Measurements from ENCODE around the gene AIDA.
"Not testable (repeated sequence)": the region's sequence is repeated elsewhere in the genome, so short reads cannot be mapped to it uniquely, and the experiment has no call there.

AIDA gene

DNA sequence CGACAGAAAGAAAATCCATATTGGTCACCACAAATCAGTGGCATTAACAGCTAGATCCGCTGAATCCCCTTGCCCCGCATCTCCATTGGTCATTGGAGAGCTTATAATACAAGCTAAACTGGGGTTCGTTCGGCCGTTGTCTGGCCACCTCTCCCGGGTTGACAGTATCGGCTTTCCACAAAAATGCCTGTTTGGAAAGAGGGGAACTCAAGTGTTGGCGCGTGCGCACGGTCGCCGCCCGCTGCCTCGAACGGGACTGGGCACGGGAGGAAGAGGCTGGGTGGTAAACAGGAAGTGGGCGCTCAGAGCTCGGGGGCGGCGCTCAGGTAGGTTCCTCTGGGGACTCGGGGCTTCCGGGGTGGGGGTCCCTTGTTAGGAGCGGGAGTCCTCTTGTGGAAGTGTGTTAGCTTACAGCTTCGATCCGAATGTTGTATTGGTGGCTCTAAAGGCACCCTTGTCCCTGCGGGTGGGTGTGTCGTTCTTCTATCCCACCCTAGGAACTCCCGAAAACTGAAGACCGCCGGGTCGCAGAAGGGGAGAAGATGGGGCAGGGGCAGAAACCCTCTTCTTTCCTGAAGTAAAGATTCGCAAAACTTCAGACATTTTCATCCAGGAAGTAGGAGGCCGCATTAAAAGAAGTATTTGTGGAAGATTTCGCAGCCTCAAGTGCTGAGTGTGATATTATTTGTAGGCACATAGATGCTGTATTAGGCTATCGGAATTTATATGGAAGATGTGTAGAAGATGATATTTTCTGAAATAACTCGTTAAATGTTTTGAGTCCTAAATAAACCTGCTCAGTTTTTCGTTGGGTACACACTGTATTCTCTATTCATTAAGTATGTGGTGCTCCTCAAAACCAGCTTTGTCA lies 1.0 kb upstream of the AIDA start:
- peak; percentile 90 for DNase-seq (ENCODE audit: low read depth)

DNA sequence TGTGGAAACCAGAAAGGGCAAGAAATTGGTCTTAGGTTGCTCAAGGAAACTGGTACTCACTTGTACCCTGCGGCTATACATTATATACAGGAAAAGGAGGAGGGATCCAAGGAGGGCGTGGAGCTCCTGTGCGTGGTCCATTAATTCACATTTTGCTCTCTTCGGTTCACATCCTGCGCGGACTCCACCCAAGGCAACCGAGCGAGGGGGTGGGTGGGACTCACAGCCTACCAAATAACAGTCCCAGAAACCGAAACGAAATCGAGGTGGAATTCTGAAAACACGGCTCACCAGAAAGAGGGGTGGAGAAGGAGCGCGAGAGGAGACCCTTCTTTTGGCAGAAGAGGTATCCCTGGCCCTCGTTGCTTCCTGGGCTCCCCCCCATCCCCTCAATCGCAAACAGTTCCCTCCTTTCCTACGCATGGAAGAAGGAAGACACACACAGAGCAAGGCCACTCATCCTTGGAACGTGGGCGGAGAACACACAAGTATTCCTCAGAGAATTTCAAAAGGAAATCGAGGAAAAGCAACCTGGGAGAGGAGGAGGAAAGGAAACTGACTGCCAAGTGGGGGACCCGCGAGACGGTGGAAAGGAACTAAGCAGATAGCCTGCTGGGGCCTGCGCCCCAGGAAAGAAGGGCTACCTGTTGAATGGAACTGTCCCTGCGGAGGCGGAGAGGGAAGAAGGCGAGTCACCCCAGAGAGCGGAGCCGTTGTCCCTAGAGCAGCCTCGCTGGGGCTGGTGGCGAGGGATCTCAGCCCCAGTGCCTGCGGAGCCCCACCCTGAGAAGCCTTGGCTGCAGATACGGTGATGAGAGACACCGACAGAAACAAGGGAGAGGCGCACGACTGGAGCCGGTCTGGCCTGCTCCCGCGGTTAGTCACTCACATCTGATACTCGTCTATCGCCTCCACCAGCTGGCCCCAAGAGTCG lies 705 bp downstream of the AIDA start:
- peak; percentile 29 for DNase-seq (ENCODE audit: low read depth)

DNA sequence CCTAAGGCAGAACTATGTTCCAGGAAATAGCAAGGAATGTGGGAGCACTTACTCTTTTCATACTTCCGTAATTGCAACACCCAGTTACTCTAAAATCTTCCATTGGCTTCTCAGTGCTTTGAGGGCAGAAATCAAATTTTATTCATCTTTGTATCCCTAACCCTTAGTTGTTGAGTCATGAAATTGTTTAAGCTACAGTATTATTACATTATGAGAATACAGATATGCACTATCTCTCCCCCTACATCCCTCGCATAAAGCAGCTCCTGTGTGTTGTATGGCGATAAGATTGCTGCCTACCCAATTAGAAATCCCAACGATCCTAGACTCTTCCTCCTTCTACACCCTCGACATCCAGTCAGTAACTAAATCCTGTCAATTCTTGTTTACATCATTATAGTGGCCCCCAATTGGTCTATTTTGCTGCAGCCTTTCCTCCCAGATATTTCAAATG lies 2.6 kb downstream of the AIDA start:
- DNase-seq (ENCODE audit: low read depth), result no peak

DNA sequence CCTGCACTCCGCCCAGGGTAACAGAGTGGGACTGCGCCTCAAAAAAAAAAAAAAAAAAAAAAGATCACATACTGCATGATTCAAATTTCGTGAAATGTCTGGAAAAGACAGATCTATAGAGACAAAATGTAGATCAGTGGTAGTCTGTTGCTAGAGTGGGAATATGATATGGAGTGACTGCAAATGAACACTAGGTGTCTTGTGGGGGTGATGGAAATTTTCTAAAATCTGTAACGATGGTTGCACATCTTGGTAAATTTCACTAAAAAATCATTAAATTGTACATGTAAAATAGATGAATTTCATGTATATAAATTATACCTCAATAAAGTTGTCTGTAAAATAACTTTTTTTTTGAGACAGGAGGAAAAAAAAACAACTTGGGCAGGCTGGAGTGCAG lies 5.5 kb downstream of the AIDA start:
- DNase-seq (ENCODE audit: low read depth), result no peak

DNA sequence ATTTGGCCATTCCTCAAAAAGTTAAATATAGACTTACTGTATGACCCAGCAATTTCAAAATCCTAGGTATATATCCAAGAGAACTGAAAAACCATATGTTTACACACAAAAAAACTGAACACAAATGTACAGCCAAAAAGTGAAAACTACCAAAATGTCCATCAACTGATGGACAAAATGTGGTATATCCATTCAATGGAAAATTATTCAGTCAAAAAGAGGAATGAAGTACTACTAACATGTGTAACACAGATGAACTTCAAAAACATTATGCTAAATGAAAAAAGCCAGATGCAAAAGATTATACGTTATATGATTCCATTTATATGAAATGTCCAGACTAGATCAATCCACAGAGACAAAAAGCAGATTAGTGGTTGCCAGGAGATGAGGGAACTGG lies 8.0 kb downstream of the AIDA start:
- no peak for DNase-seq (ENCODE audit: low read depth)

DNA sequence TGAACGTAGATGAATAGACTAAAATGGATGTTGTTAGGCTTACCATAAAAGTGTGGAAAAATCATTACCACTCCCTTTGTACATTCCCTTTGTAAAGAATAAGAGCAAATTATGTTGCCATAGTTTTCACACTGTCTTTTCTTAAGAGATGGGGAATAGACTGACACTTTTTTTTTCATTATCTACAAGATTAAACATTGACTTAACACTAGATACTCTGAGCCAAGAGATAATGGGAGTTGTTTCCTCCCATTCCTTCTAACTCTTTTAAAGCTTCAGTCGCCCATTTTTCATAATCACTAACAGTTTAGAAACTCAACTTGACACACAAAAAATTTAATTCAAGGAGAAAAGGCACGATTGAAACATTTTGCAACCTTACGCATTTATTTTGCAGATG lies 10.1 kb downstream of the AIDA start:
- DNase-seq (ENCODE audit: low read depth), result no peak

DNA sequence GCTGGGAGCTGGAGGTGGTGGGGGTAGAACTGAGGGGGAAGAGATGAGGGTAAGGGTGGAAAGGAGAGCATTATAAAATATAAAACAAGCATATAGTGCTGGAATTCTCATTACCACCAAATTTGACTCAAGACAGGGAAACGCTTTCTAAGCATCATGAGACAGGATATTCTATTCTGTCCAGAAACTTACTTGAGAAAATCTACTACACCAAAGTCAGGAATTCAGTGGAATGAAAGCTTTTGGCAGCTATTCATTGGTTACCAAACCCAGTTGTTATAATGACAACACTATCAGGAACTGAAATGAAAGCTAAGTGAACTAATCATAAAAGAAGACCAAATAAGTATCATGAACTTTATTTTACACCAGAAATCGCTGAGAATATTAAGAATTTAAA lies 14.5 kb downstream of the AIDA start:
- DNase-seq (ENCODE audit: low read depth), result peak; percentile 16

DNA sequence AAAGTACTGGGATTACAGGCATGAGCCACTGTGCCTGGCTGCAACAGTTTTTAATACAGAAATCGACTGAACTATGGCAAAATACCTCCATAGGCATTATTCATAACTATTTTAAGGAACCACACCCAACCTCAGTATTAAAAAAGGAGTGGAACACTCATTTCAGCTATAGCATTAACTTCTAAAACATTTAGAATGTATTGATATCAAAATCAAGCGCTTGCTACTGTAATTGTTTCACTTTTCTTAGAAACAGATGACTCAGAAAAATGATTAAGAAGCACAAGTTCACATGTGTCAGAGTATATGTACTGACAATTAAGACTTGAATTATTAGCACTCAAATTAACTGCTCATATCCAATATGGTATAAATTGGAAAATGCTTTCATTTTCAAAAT lies 15.1 kb downstream of the AIDA start:
- DNase-seq (ENCODE audit: low read depth), result no peak

DNA sequence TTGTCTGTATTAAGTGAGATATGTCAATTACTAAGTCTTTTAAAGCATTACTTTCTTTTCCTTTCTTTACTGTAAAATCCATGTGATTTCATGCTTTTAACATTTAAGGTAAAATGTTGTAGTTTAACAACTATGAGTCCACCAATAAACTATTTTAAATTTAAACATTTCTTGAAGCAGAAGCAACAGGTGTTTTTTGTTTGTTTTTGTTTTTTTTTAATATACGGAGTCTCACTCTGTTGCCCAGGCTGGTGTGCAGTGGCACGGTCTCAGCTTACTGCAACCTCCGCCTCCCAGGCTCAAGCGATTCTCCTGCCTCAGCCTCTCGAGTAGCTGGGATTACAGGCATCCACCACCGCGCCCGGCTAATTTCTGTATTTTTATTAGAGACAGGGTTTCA lies 15.6 kb downstream of the AIDA start:
- DNase-seq (ENCODE audit: low read depth), result no peak

DNA sequence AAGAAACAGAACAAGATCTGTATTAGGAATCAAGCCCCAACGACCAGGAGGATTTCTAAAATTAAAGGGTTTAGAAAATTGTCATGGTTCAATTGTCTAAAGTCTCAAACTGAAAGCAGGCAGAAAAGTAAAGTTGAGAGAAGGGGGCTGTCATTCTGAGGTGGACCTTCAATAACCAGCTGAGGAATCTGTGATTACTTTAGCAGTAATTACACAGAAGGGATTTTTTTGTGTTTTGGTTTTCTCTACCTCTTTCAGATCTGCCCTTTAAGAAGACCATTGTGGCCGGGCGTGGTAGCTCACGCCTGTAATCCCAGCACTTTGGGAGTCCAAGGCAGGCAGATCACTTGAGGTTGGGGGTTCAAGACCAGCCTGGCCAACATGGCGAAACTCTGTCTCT lies 17.4 kb downstream of the AIDA start:
- DNase-seq (ENCODE audit: low read depth), result no peak

DNA sequence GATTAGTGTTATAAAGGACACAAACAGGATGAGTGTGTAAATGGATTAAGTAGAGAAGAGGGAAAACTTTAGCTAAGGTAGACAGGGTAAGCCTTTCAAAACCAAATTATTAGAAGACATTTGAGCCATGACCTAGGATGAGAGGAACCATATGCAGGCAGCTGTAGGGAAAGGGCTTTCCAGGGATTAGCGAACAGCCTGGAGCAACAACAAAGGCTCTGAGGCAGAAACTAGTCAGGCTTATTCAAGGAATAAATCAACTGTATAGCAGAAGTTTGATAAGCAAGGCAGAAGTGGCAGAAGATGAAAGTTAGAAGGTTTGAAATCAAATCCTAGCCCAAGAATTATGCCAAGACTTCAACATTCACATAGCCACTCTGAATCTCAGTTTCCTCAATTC lies 21.3 kb downstream of the AIDA start:
- DNase-seq (ENCODE audit: low read depth), result no peak

DNA sequence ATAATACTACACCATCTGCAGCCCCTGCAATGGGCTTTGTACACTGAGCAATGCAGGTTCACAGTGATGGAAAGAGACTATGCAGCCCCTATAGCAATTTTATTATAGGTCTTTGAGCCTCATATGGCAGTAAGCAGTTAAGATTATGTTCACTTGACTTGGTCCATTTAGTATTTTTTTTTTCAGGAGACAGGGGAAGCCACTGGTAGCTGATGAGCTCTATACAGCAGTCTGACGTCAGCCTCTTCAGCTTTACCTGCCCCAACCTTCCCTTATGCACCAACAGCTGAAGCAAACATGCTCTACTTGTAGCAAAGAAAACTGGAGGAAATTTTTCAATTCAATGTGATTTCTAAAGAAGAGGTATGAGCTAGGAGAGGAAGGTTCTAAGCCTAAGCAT lies 32.2 kb downstream of the AIDA start:
- DNase-seq (ENCODE audit: low read depth), result no peak

DNA sequence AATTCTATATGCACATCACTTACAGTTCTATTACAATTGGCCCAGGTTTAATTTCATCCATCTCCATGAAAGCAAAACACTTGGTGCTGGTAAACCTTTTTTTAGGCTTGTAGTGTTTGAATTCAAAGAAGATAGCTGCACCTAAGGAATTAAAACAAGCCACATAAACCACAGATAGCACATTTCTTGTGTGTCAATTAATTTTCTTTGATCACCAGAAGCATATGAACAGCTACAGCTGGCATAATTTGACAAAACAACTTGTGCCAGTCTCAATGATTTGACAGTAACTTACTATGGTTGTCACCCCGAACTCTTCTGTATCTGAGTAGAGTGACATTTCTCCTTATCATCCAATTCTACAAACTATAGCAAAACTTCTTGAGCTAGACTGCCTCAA lies 42.2 kb downstream of the AIDA start:
- DNase-seq (ENCODE audit: low read depth), result no peak

DNA sequence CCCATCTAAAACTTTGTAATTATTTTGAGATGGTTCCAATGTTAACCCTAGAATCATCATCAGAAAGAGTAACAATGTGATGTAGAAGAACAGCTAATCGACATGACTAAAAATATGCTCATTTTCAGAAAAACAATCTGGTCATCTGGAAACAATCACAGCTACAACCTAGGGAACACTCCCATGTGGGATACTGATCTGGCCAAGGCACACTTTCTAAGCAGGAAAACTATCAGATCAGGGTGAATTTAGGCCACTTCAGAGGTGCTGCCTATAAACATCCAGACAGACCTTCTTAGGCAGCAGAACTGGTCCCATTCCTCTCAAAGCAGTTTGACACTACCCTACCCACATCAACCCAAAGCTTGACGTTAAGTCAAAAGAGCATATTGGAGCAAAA lies 43.2 kb downstream of the AIDA start:
- DNase-seq (ENCODE audit: low read depth), result not testable (repeated sequence)

DNA sequence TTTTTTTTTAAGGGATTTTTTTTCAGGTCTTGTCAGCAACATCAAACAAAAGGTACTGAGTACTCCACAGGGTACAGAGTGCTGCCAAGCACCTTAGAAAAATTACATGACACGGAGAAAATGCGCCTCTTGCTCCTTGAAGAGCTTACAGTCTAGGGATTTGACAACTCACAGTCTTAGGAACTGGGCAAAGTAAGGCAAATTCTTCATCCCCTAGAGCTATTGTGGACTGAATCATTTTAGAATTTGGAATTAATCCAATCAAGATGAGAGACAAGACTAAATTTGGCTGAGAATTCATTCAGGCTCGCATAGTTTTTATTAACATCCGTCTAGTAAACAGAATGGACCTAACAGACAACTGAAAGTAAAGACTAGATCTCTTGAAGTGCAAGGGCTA lies 44.1 kb downstream of the AIDA start:
- not testable (repeated sequence) for DNase-seq (ENCODE audit: low read depth)

DNA sequence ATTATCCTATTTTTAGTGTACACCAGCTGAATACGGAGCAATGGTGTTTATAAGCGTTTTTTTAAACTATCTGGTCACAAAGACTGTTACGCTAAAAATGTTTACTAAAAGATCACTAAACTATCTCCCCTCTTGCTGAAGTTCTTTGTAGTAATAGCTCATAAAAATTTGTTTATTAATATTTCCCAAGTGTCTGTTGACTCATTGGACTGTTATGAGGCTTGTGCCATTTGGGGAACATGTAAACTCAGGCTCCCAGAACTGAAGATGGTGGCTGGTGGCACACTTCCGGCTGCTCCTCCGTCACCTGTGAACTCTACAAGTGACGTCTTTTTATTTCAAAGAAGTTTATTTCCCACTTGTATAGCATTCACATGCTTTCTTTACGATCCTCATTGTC lies 46.3 kb downstream of the AIDA start:
- no peak for DNase-seq (ENCODE audit: low read depth)

DNA sequence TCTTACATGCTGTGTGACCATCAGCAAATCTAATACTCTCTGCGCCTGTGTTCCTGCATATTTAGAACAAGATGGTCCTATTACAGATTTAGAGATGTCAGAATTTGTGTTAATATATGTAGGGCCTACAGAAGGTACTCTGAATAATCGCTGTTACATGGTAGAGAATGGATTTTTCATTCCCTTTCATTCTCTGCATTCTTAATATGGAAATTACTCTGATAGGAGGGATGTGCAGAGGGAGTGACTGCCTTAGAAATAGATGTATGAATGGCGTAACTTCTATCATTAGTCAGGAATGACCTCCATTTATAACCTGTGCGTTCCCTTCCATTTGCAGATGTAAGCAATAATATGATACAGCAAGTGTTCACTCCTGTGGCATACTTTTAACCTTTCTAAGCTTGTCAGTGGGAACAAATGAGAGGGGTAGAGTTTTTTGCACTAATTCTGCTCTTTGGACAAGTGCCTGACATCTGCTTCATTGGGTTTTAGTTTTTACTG lies 48.8 kb downstream of the AIDA start:
- DNase-seq (ENCODE audit: low read depth), result no peak

DNA sequence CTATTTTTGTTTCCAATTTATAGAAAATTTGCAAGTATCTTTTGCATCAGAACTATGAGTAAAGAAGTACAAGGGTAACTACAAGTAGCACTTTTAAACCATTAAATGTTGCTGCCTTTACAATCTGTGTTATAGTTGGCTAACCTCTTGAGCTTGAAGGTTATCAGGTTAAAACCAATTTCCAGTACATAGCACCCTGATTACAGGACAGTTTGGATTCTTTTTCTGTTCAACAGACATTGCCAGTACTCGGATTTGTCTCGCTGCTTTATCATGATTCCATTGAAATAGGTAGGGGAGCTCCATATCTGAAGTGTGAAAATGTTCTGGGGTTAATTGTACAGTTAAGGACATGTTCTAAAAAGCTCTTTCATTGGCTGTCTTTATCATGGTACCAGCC lies 54.4 kb downstream of the AIDA start:
- no peak for DNase-seq (ENCODE audit: low read depth)

DNA sequence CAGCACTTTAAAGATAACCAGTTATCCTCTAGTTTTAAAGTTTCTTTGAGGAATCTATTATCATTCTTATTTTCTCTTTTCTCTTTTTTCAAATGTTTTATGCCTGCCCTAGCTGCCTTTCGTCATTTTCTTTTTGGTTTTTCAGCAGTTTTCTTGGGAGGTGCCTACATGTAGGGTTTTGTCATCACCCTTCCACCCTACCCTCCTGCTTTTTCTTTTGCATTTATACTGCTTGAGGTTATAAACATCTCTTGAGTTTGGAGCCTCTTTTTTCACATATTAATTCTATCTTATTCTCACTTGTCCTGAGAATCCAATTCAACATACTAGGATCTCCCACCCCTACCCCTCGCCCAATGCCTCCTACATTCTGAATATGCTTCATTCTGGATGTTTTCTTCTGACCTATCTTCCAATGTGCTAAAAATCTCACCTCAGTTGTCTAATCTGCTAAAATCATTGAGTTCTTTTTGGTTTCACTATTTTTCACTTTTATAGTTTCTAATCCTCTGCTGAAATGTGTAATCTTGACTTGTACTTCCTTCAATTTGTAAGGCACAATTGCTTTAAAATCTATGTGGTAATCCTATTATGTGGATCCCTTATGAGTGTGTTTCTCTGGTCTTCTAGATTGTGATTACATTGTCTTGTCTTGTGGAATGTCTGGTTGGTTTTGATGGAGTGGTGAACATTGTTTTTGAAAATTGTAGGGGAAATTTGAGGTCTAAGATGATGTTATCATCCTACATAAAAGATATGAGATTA lies 55.7 kb downstream of the AIDA start:
- DNase-seq (ENCODE audit: low read depth), result no peak

DNA sequence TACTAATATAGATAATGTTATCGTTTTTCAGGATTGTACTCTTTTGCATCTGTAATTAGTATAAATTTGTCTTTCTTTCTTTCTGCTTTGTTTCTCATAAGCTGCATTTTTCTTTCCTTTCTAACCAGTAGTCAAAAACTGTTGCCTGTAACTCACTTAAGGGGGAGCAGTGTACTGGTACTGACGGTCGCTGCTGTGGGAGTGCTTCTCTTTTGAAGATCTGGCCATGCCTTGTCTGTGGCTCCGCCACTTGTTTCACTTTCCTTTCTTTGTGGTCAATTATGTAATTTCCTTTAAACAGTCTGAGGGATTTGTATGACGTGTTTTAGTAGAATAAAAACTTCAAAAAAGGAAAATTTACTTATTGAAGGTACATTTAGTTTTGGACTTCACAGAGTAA lies 57.4 kb downstream of the AIDA start:
- peak; percentile 30 for DNase-seq (ENCODE audit: low read depth)

DNA sequence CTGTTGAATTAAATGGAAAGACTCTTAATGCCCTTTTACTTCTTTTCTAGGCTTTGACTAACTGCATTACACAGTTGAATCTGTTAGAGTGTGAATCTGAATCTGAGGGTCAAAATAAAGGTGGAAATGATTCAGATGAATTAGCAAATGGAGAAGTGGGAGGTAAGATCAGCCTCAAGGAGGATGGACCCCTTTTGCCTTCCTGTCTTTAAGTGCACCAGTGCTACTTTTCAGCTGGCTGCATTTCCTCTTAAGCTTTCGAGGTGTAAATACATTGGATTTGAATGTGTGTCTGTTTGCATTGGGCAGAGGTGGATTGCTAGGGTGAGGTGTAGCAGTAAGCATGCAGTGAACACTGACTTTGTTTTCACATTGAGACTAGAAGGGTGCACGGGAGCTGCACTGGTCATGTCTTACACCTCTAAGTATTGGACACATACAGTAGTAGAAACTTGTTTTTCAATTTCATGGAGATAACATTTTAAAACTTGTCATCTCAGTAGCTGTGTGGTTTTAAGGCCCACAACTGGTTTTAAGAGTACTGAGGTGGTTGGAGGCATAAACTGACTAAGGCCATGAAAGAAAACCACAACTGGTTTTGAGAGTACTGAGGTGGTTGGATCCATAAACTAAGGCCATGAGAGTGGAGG lies 59.0 kb downstream of the AIDA start:
- DNase-seq (ENCODE audit: low read depth), result no peak

DNA sequence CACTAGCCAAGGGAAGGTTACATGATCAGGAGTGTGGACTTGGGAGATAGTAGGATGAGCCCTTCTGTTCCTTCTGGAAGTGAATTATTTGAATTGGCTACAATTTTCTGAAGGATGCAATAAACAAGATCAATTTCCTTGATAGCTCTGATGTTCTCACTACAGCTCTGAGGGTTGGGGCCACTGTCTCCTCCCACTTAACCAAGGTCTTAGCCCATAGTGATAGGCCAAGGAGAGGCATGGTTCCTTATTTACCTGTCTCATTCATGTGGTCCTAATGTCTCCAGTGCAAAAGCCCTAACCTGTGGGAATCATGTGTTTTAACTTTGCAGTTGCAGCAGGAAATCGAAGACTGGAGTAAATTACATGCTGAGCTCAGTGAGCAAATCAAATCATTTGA lies 59.6 kb downstream of the AIDA start:
- no peak for DNase-seq (ENCODE audit: low read depth)
